H1 (cell line): Measurements from ENCODE around the gene LZTFL1. TPM values are rescaled to one million over a fixed set of nuclear protein-coding genes. Genes with fewer than 3 reads are reported as not detected.

Experiments
- CTCF ChIA-PET: fragments of 300-600 bp; sonication (Branson Sonifier 250); formaldehyde crosslinking; loops from one replicate; lab custom pipeline; 2021; ENCODE audit not compliant: partially characterized antibody; lab: Charles Lee
- POLR2A ChIA-PET: fragments of 300-600 bp; sonication (Branson Sonifier 250); formaldehyde crosslinking; loops from one replicate; lab custom pipeline; 2021; ENCODE audit warnings: inconsistent platforms; ENCODE audit not compliant: partially characterized antibody; lab: Charles Lee
- DNase-seq, 2 experiments: peaks; one replicate each; pipeline versions ENCODE4 v3.0.0 to v3.0.0-alpha.2; 2010 to 2022; ENCODE audit warnings: low spot score in 2 of 2, low read depth in 1 of 2, mixed read lengths in 1 of 2
- FAIRE-seq: peaks from 2 replicates; lab custom pipeline; 2011; peaks lifted over from hg19 to GRCh38; lab: Jason Lieb, UNC
- H2AFZ ChIP-seq: 2 replicates; pipeline ENCODE4 v1.8.1; 2012; ENCODE audit warnings: low read length, inconsistent platforms
- H2AK5ac ChIP-seq: 2 replicates; pipeline ENCODE4 v1.6.1; 2013; ENCODE audit warnings: low read depth, low read length
- H2BK120ac ChIP-seq: replicated peaks from 2 replicates; pipeline ENCODE3; 2013; ENCODE audit warnings: low read depth, low read length, inconsistent platforms
- H2BK12ac ChIP-seq: 2 replicates; pipeline ENCODE4 v1.6.1; 2013; ENCODE audit warnings: low read depth, low read length
- H2BK15ac ChIP-seq: 2 replicates; pipeline ENCODE4 v1.6.1; 2013; ENCODE audit warnings: low read length
- H2BK20ac ChIP-seq: 2 replicates; pipeline ENCODE4 v1.6.1; 2013; ENCODE audit warnings: low read length
- H2BK5ac ChIP-seq: 2 replicates; pipeline ENCODE4 v1.6.1; 2013; ENCODE audit warnings: low read depth, low read length
- H3K14ac ChIP-seq: 2 replicates; pipeline ENCODE4 v1.6.1; 2013; ENCODE audit warnings: inconsistent platforms; ENCODE audit not compliant: insufficient read length
- H3K18ac ChIP-seq: 2 replicates; pipeline ENCODE4 v1.6.1; 2013; ENCODE audit warnings: low read length; ENCODE audit errors: extremely low read depth
- H3K23ac ChIP-seq: 2 replicates; pipeline ENCODE4 v1.6.1; 2013; ENCODE audit warnings: inconsistent platforms; ENCODE audit not compliant: insufficient read length
- H3K23me2 ChIP-seq: 2 replicates; pipeline ENCODE4 v1.6.1; 2013; ENCODE audit warnings: low read depth, low read length
- H3K27ac ChIP-seq: 2 replicates; pipeline ENCODE4 v1.6.1; 2011; ENCODE audit warnings: low read depth, low read length, inconsistent platforms
- H3K27me3 ChIP-seq, 4 experiments: replicated peaks in 1 of 4; 1 replicate in 1 of 4; 2 replicates in 3 of 4; pipeline versions ENCODE4 v1.6.1 to v1.8.1; 2011 to 2013; ENCODE audit warnings: low read length in 3 of 4, mild to moderate bottlenecking in 3 of 4, inconsistent platforms in 2 of 4, mixed read lengths in 2 of 4, moderate library complexity in 1 of 4; ENCODE audit not compliant: control insufficient read depth in 3 of 4, insufficient read depth in 3 of 4; ENCODE audit errors: extremely low read depth in 1 of 4
- H3K36me3 ChIP-seq, 4 experiments: 2 replicates each; pipeline versions ENCODE4 v1.6.1 to v1.8.1; 2011 to 2013; ENCODE audit warnings: mild to moderate bottlenecking in 4 of 4, low read length in 3 of 4, moderate library complexity in 2 of 4, control low read depth in 1 of 4, inconsistent platforms in 1 of 4; ENCODE audit not compliant: insufficient read depth in 4 of 4, control insufficient read depth in 2 of 4
- H3K4ac ChIP-seq: replicated peaks from 2 replicates; pipeline ENCODE3; 2013; ENCODE audit warnings: low read length, low read depth, mixed read lengths, inconsistent platforms; ENCODE audit not compliant: insufficient read length
- H3K4me1 ChIP-seq, 4 experiments: replicated peaks in 1 of 4; 1 replicate in 1 of 4; 2 replicates in 3 of 4; pipeline versions ENCODE4 v1.6.1 to v1.8.1; 2011 to 2013; ENCODE audit warnings: low read length in 3 of 4, inconsistent platforms in 2 of 4, mixed read lengths in 1 of 4; ENCODE audit not compliant: insufficient read depth in 4 of 4, control insufficient read depth in 3 of 4
- H3K4me2 ChIP-seq, 2 experiments: 2 replicates each; pipeline versions ENCODE4 v1.6.1 to v1.8.1; 2011 to 2013; ENCODE audit warnings: low read depth in 2 of 2, low read length in 2 of 2, control low read depth in 1 of 2, inconsistent platforms in 1 of 2, mild to moderate bottlenecking in 1 of 2; ENCODE audit not compliant: insufficient read depth in 1 of 2
- H3K4me3 ChIP-seq, 4 experiments: fragments of 200-600, 300-600 bp in 1 of 4; sonication (generic), shearing (Covaris generic), sonication (Bioruptor Twin) in 1 of 4; 2 replicates each; pipeline versions ENCODE4 v1.5.1 to v1.8.1; 2011 to 2016; ENCODE audit warnings: low read length in 4 of 4, low read depth in 3 of 4, control low read depth in 2 of 4, inconsistent platforms in 2 of 4, mild to moderate bottlenecking in 2 of 4, mixed read lengths in 1 of 4, moderate library complexity in 1 of 4; ENCODE audit not compliant: insufficient read depth in 2 of 4; ENCODE audit errors: extremely low read depth in 1 of 4
- H3K56ac ChIP-seq: replicated peaks from 2 replicates; pipeline ENCODE3; 2013; ENCODE audit warnings: low read depth, mild to moderate bottlenecking, mixed read lengths, low read length, inconsistent platforms; ENCODE audit not compliant: insufficient read length
- H3K79me1 ChIP-seq: 2 replicates; pipeline ENCODE4 v1.6.1; 2013; ENCODE audit warnings: low read depth, low read length, control low read depth
- H3K79me2 ChIP-seq, 2 experiments: 2 replicates each; pipeline versions ENCODE4 v1.6.1 to v1.8.1; 2012 to 2013; ENCODE audit warnings: low read length in 2 of 2, mild to moderate bottlenecking in 2 of 2, inconsistent platforms in 1 of 2; ENCODE audit not compliant: insufficient read depth in 2 of 2, control insufficient read depth in 1 of 2
- H3K9ac ChIP-seq, 4 experiments: replicated peaks in 1 of 4; 1 replicate in 1 of 4; 2 replicates in 3 of 4; pipeline versions ENCODE4 v1.6.1 to v1.8.1; 2011 to 2013; ENCODE audit warnings: low read depth in 3 of 4, low read length in 3 of 4, control low read depth in 2 of 4, mild to moderate bottlenecking in 2 of 4, moderate library complexity in 2 of 4, inconsistent platforms in 1 of 4; ENCODE audit errors: extremely low read depth in 1 of 4
- H3K9me3 ChIP-seq, 2 experiments: 2 replicates each; pipeline versions ENCODE4 v1.6.1 to v1.8.1; 2012 to 2013; ENCODE audit warnings: mild to moderate bottlenecking in 2 of 2, moderate library complexity in 2 of 2, control low read depth in 1 of 2, inconsistent platforms in 1 of 2, low read depth in 1 of 2, low read length in 1 of 2, mixed read lengths in 1 of 2; ENCODE audit not compliant: insufficient read depth in 2 of 2
- H4K20me1 ChIP-seq, 2 experiments: replicated peaks in 1 of 2; 2 replicates each; pipeline versions ENCODE3 to v1.8.1; 2011 to 2013; ENCODE audit warnings: inconsistent platforms in 2 of 2, low read length in 2 of 2, mild to moderate bottlenecking in 1 of 2; ENCODE audit not compliant: insufficient read depth in 2 of 2, control insufficient read depth in 1 of 2
- H4K5ac ChIP-seq: 2 replicates; pipeline ENCODE4 v1.6.1; 2013; ENCODE audit warnings: low read length, low read depth, mixed read lengths, inconsistent platforms; ENCODE audit not compliant: insufficient read length
- H4K8ac ChIP-seq: 2 replicates; pipeline ENCODE4 v1.8.0; 2013; ENCODE audit warnings: mild to moderate bottlenecking, moderate library complexity, low read length, inconsistent platforms; ENCODE audit not compliant: insufficient read depth; ENCODE audit errors: extremely low read depth
- H4K91ac ChIP-seq: replicated peaks from 2 replicates; pipeline ENCODE3; 2013; ENCODE audit warnings: low read length, mixed read lengths, inconsistent platforms; ENCODE audit not compliant: insufficient read length
- ASH2L ChIP-seq: fragments of 200-600, 300-600 bp; sonication (generic); IDR thresholded peaks from one replicate; pipeline ENCODE4 v1.7.1; 2017; ENCODE audit warnings: low read length
- E2F6 ChIP-seq: IDR thresholded peaks from 2 replicates; pipeline ENCODE4 v1.6.1; 2012; ENCODE audit warnings: inconsistent platforms
- FOSL1 ChIP-seq: IDR thresholded peaks from 2 replicates; pipeline ENCODE4 v1.6.1; 2011; ENCODE audit warnings: mild to moderate bottlenecking, low read depth, low read length, moderate library complexity; ENCODE audit not compliant: insufficient read depth
- HDAC2 ChIP-seq, 2 experiments: fragments of 300-600 bp in 1 of 2; sonication (generic) in 1 of 2; IDR thresholded peaks; 2 replicates each; pipeline ENCODE4 v1.6.1; 2011 to 2012; ENCODE audit warnings: low read depth in 2 of 2, low read length in 2 of 2, mild to moderate bottlenecking in 2 of 2, moderate library complexity in 2 of 2, borderline replicate concordance in 1 of 2, inconsistent platforms in 1 of 2
- HDAC6 ChIP-seq: IDR thresholded peaks from one replicate; pipeline ENCODE4 v1.7.1; 2012; ENCODE audit warnings: low read depth, mild to moderate bottlenecking, inconsistent platforms, low read length, moderate library complexity
- NANOG ChIP-seq: IDR thresholded peaks from 2 replicates; pipeline ENCODE4 v1.6.1; 2011; ENCODE audit warnings: low read length, low read depth, mild to moderate bottlenecking, inconsistent platforms; ENCODE audit not compliant: insufficient read depth, poor library complexity, severe bottlenecking
- RBBP5 ChIP-seq: IDR thresholded peaks from 2 replicates; pipeline ENCODE4 v1.7.1; 2012; ENCODE audit warnings: low read depth, mild to moderate bottlenecking, inconsistent platforms, low read length, moderate library complexity, borderline replicate concordance
- SIX5 ChIP-seq: IDR thresholded peaks from 2 replicates; pipeline ENCODE4 v1.6.1; 2011; ENCODE audit warnings: mild to moderate bottlenecking, low read depth, low read length
- SRF ChIP-seq: IDR thresholded peaks from 2 replicates; pipeline ENCODE4 v1.6.1; 2011; ENCODE audit warnings: mild to moderate bottlenecking, low read depth, low read length, moderate library complexity
- WGBS, 2 experiments: shearing (Covaris generic) in 1 of 2; methylation state at CpG; one replicate each; pipeline versions ENCODE4 v1.1.6 to v1.1.7; 2013 to 2015; ENCODE audit warnings: low lambda C conversion rate in 2 of 2, mixed read lengths in 2 of 2, inconsistent platforms in 1 of 2, low coverage in 1 of 2, missing lambda C conversion rate in 1 of 2; ENCODE audit not compliant: insufficient replicate concordance in 2 of 2, insufficient coverage in 1 of 2, insufficient read length in 1 of 2; ENCODE audit errors: extremely low coverage in 1 of 2, missing lambda C conversion rate in 1 of 2; 5-methylcytosine and 5-hydroxymethylcytosine counted together
- polyA plus RNA-seq, 7 experiments: library from polyadenylated mRNA; depleted of rRNA in 3 of 7; stranded (reverse) in 5 of 7; unstranded in 2 of 7; fragments of >200 nt in 5 of 7; fragments of 200-250 nt in 2 of 7; gene quantifications; 1 replicate in 5 of 7; 2 replicates in 1 of 7; 4 replicates in 1 of 7; pipeline versions ENCODE4 v1.2.1 to v1.2.3, GENCODE V29; 2011 to 2013; ENCODE audit warnings: missing spikeins in 2 of 7, mixed read lengths in 2 of 7
- total RNA-seq: library from RNA; stranded (reverse); fragmentation: NEBNext Ultra II Directional; extraction: Animal tissue kit (Norgen Biotek cat#: 25700); gene quantifications from 2 replicates; pipeline ENCODE4 v1.2.1, GENCODE V29; 2021
- TF ChIP-seq, protein P1 (sequence below): IDR thresholded peaks from 2 replicates; pipeline ENCODE4 v1.6.1; 2011; ENCODE audit warnings: low read depth, mild to moderate bottlenecking, low read length; ENCODE audit not compliant: insufficient read depth

LZTFL1 gene
- total and polyA plus RNA-seq, 2 of the 8 experiments (the other 6 are each of a cell fraction or from before 2014, with no cell fraction given), result 8.7 to 11.5 TPM

GRCh38 chr3:45874677-45875346 is 32.9 kb upstream of the LZTFL1 start:
- no peak for DNase-seq
- CTCF ChIA-PET, result interaction anchor here (1.6 to 1.7 kb wide), 2 partner anchors 9 to 495 kb away, joined by 3 to 5 read pairs; no protein-coding TSS in a partner anchor
- WGBS, 2 experiments, result 85% methylated on average over 5 of the region's 5 CpGs; no CpG with 5 or more reads in 1 of the 2 experiments
- Histone ChIP-seq H2BK5ac (no peak overlapping the region), H3K18ac (no peak overlapping the region), H2AFZ (no peak overlapping the region), H2BK120ac (no peak overlapping the region), H3K9ac (no peak overlapping the region), H3K4me3 (no peak overlapping the region), H3K4me2 (no peak overlapping the region), H3K14ac (no peak overlapping the region), H3K23me2 (no peaks in the 10 kb centered on the region), H4K91ac (no peak overlapping the region), H3K79me1 (no peaks in the 10 kb centered on the region; the same call in 1 of the 2 replicates), H3K4me1 (peaks cover 0 to 4% (median 2%) of the 10 kb centered on the region in 4 experiments; a peak in 2 of 7 replicates), H3K79me2 (no peaks in the 10 kb centered on the region), H3K4ac (no peak overlapping the region), H4K5ac (no peak overlapping the region), H3K27me3 (0 out of 7 replicates have a peak, but pooled peaks cover 0 to 3% (median 0%) of the 10 kb centered on the region in 4 experiments), H3K36me3 (no peaks in the 10 kb centered on the region), H3K23ac (no peak overlapping the region), H4K8ac (no peak overlapping the region), H2BK15ac (no peak overlapping the region), H2BK20ac (no peak overlapping the region), H3K27ac (no peak overlapping the region), H4K20me1 (no peaks in the 10 kb centered on the region), H2AK5ac (no peak overlapping the region), H3K9me3 (no peaks in the 10 kb centered on the region), H2BK12ac (no peak overlapping the region), H3K56ac (no peak overlapping the region)
- POLR2A ChIA-PET, result no interaction called here
- no peak for FAIRE-seq
- TF ChIP-seq RBBP5, result no peak
- TF ChIP-seq HDAC6, result no peak
- no peak for TF ChIP-seq NANOG
- no peak for TF ChIP-seq ASH2L
- TF ChIP-seq FOSL1, result no peak
- no peak for TF ChIP-seq SIX5
- TF ChIP-seq SRF, result no peak
- TF ChIP-seq HDAC2 (IDR thresholded peaks at IDR 0.05; ENCODE audit: borderline replicate concordance in 1 of 2, low read depth in 2 of 2, low read length in 2 of 2), result no peak
- TF ChIP-seq E2F6, result no peak
- TF ChIP-seq, protein P1, sequence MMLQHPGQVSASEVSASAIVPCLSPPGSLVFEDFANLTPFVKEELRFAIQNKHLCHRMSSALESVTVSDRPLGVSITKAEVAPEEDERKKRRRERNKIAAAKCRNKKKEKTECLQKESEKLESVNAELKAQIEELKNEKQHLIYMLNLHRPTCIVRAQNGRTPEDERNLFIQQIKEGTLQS, result no peak
